GM18505 (cell line): ENCODE data around the gene CHCHD2.
"Not testable (repeated sequence)": the region's sequence is repeated elsewhere in the genome, so short reads cannot be mapped to it uniquely, and the experiment has no call there.

Experiments used
- ATAC-seq: cut with Tn5 transposase; IDR thresholded peaks from one replicate; pipeline ENCODE4 v1.9.1; 2021; ENCODE audit not compliant: unreplicated experiment
- POLR2A ChIP-seq: IDR thresholded peaks from 4 replicates; pipeline ENCODE4 v1.6.1; 2011; ENCODE audit warnings: borderline replicate concordance; ENCODE audit not compliant: insufficient read depth, insufficient read length; ENCODE audit errors: extremely low read depth

Gene CHCHD2, protein sequence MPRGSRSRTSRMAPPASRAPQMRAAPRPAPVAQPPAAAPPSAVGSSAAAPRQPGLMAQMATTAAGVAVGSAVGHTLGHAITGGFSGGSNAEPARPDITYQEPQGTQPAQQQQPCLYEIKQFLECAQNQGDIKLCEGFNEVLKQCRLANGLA

DNA sequence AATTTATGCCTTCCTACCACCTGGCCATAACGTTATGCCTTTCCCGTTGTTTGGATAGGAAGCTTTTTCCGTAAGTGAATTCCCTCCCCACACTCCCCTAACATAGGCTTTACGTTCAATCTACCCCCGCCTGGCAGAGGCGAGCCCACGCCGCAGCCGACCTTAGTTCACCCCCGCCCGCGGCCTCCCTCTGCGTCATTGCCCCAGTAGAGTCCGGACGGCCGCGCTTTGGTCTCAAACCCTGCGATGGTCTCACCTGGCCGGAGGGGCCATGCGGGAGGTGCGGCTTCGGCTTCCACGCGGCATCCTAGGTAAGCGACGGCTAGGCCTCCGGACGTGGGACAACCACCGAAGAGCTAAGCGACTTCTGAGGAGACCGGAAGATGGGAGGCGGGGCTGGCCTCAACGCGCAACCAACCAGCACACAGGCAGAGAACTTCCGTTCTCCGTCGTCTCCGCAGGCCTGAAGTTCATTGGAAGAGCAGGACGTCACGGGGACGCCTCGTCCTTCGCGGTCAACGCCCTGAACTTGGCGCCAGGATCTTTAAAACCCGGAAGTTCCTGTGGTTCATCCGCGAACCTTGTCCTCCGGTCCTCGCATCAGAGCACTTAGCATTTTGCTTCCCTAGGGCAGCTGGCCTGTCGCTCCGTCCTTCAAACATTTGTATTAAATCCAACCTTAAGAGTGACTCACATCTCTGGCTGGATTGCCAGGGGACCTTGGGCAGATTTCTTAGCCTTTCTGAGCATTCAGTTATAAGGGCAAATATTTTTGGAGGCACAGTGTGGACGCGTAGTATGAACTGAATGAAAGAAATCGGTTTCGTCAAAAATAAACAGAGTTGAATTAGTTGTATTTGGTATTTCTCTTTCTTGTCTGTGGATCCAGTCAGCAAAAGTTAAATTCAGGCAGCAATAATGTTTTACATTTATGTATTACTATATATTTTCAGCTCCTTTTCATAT lies at the start of gene CHCHD2:
Gene CHCHD2 (minus strand): TSS at position 369 of the 966 bp plus-strand sequence. CDS start 63 bp downstream, at position 306.
- TF ChIP-seq POLR2A: peak; percentile 85
- peak; percentile 99 for ATAC-seq

- ATAC-seq: not testable (repeated sequence)
Measured at GRCh38 chr7:56131062-56131461, 24.8 kb upstream of the CHCHD2 start.

DNA sequence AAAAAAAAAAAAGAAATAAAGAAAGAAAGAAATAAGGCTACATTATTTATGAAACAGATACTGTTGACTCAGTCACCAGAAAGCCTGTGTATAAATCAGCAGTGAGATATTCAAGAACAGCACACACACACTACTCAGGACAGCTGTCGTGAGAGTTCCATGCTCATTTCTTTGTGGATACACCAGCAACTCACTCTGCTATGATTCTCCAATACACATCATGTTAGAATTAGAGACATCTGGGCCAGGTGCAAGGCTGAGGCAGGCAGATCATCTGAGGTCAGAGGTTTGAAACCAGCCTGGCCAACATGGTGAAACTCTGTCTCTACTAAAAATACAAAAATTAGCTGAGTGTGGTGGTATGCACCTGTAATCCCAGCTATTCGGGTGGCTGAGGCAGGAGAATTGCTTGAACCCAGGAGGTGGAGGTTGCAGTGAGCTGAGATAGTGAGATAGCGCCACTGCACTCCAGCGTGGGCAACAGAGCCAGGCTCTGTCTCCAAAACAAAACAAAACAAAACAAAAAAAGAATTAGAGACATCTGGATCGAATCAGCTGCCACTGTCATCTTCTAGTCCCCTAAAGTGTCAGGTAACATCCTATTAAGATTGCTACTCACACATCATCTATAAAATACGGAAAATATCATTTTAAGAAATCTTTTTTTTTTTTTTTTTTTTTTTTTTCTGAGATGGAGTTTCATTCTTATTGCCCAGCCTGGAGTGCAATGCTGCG lies 21.1 kb upstream of the CHCHD2 start:
- no peak for ATAC-seq
- TF ChIP-seq POLR2A: no peak

- ATAC-seq: no peak
- no peak for TF ChIP-seq POLR2A
Measured at GRCh38 chr7:56125831-56126230, 19.6 kb upstream of the CHCHD2 start.

DNA sequence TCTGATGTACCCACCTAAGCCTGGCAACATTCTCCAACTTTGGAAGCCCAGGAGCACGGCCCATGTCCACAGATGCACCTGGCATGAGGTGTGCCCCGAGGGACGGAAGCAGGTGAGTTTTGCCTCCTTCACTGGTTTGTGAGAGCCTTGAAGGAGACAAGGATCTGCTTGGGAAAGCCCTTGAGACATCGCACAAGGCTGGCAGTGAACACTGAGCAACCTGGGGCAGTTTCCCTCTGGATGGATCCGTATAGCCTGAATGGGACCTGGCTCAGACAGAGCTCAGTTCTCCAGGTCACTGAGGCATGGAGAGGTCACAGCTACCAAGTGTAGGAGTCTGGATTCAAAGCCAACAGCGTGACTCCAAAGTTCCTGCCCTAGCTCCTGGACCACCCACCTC lies 18.7 kb upstream of the CHCHD2 start:
- no peak for TF ChIP-seq POLR2A
- ATAC-seq: no peak

DNA sequence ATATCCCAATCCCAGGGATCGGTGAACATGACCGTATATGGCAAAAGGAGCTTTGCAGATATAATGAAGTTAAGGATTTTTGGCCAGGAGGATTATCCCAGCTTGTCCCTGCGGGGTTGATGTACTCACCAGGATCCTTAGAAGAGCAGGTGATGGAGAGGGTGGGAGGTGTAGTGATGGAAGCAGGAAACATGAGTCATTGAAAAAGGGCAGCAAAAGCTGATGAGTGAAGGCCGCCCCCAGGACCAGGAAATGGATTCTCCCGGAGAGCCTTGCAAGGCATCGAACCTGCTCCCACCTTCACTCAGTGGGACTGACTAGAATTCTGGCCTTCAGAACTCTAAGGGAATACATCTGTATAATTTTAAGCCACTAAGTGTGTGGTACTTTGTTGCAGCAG lies 15.2 kb upstream of the CHCHD2 start:
- ATAC-seq: no peak
- TF ChIP-seq POLR2A: no peak

- ATAC-seq: no peak
- no peak for TF ChIP-seq POLR2A
Measured at GRCh38 chr7:56115852-56116538, 9.7 kb upstream of the CHCHD2 start, which contains the start of gene NUPR2. NUPR2 (minus strand) TSS chr7:56116417; CDS start chr7:56116314, 103 bp downstream.

GRCh38 chr7:56112244-56112643 lies 6.0 kb upstream of the CHCHD2 start:
- not testable (repeated sequence) for ATAC-seq

- ATAC-seq: no peak
Measured at GRCh38 chr7:56110611-56111010, 4.3 kb upstream of the CHCHD2 start.

GRCh38 chr7:56107954-56108258 lies 1.6 kb upstream of the CHCHD2 start:
- no peak for TF ChIP-seq POLR2A
- ATAC-seq: no peak

More at GRCh38 chr7:56110611-56111010, 4.3 kb upstream of the CHCHD2 start:
- no peak for TF ChIP-seq POLR2A

- ATAC-seq: no peak
- no peak for TF ChIP-seq POLR2A
Measured at GRCh38 chr7:56105508-56105907, 768 bp downstream of the CHCHD2 start.

GRCh38 chr7:56104138-56104537 lies 2.1 kb downstream of the CHCHD2 start:
- ATAC-seq: not testable (repeated sequence)

DNA sequence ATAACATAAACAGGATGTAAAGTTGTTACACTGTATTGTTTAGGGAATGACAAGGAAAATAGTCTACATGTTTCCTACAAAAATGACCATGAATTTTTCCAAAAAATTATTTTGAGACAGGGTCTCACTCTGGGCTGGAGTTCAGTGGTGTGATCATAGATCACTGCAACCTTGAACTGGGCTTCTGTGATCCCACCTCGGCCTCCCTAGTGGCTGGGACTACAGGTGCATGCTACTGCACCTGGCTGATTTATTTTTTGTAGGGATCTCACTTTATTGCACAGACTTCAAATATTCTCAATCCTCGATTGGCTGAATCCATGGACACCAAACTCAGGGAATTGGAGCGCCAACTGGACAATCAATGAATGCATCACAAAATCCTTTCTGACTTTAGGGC lies 6.6 kb downstream of the CHCHD2 start:
- ATAC-seq: no peak

GRCh38 chr7:56098187-56099008 lies 7.9 kb downstream of the CHCHD2 start:
- ATAC-seq: not testable (repeated sequence)

More for the DNA sequence above, 6.6 kb downstream of the CHCHD2 start:
- TF ChIP-seq POLR2A: no peak
